Parathyroid adenoma (tissue), 2 donors: ENCODE measurements around the gene HOXA13.

Experiments used
- H2AFZ ChIP-seq: fragments of 300-600 bp; sonication (generic); one replicate; pipeline ENCODE4 v1.7.0; 2017; ENCODE audit warnings: antibody characterized with exemption, mild to moderate bottlenecking
- H3K27ac ChIP-seq: fragments of 300-600 bp; sonication (generic); one replicate; pipeline ENCODE4 v1.7.0; 2017
- H3K27me3 ChIP-seq: fragments of 300-600 bp; sonication (generic); one replicate; pipeline ENCODE4 v1.7.0; 2017; ENCODE audit warnings: low read length; ENCODE audit not compliant: control insufficient read depth, insufficient read depth
- H3K36me3 ChIP-seq: fragments of 300-600 bp; sonication (generic); one replicate; pipeline ENCODE4 v1.7.0; 2017; ENCODE audit warnings: low read length; ENCODE audit not compliant: control insufficient read depth, insufficient read depth
- H3K4me1 ChIP-seq: fragments of 300-600 bp; sonication (generic); one replicate; pipeline ENCODE4 v1.7.0; 2017; ENCODE audit warnings: control low read depth
- H3K4me2 ChIP-seq: fragments of 300-600 bp; sonication (generic); one replicate; pipeline ENCODE4 v1.7.0; 2017; ENCODE audit warnings: low read length
- H3K4me3 ChIP-seq: fragments of 300-600 bp; sonication (generic); one replicate; pipeline ENCODE4 v1.7.0; 2017; ENCODE audit warnings: low read depth, low read length
- H3K79me2 ChIP-seq: fragments of 300-600 bp; sonication (generic); one replicate; pipeline ENCODE4 v1.7.0; 2017; ENCODE audit warnings: control low read depth
- H3K9ac ChIP-seq: fragments of 300-600 bp; sonication (generic); one replicate; pipeline ENCODE4 v1.7.0; 2017; ENCODE audit warnings: mild to moderate bottlenecking
- H3K9me3 ChIP-seq: fragments of 300-600 bp; sonication (generic); one replicate; pipeline ENCODE4 v1.7.0; 2017; ENCODE audit warnings: low read length; ENCODE audit not compliant: control insufficient read depth
- TF ChIP-seq, protein P1 (sequence below): fragments of 300-600 bp; sonication (generic); IDR thresholded peaks from one replicate; pipeline ENCODE4 v1.7.0; 2017; ENCODE audit warnings: antibody characterized with exemption, mild to moderate bottlenecking
- donor health status: primary hyperparathyroidism.

The HOXA13 gene

DNA sequence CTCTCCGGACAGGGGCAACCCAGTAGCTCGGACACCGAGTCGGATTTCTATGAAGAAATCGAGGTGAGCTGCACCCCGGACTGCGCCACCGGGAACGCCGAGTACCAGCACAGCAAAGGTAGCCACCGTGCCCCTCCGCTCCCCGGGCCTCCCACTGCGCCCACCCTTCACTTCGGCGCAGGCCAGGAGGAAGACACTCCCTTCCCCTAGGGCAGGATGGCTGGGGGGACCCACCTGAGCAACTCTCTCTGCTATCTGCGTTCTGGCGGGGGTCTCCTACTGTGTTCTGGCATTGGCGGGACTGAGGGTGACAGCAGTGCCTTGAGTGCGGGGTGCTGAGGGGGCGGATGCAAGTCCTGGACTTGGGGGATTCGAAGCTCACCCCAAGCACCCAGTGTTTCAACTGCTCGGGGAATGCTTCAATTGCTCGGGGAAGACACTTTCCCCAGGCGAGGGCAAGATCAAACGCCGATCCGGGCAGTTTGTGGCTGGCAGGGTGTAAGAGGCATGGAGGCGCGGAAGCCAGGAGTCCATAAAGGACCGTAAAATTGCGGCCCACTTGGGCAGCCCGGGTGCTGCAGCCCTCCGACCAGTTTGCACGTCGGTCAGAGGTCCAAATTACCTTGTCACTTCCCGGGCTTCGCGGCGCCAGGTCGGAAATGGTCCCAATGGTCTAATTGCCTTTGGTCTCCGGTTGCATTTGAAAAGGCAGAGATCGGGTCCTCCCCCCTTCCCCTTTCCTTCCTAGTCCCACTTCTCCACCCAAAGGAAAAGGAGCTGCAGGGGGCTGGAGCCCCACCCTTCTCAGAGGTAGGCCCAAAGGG lies 43.7 kb upstream of the HOXA13 start:
- no peaks in the 10 kb centered on the region for H3K9me3 ChIP-seq
- no peak overlapping the region for H3K4me3 ChIP-seq
- H3K9ac ChIP-seq, result no peak overlapping the region
- no peak overlapping the region for H2AFZ ChIP-seq
- H3K79me2 ChIP-seq, result no peaks in the 10 kb centered on the region
- no peak overlapping the region for H3K27ac ChIP-seq
- no peaks in the 10 kb centered on the region for H3K4me1 ChIP-seq
- peaks cover 51% of the 10 kb centered on the region for H3K27me3 ChIP-seq
- no peak overlapping the region for H3K4me2 ChIP-seq
- TF ChIP-seq, protein P1, sequence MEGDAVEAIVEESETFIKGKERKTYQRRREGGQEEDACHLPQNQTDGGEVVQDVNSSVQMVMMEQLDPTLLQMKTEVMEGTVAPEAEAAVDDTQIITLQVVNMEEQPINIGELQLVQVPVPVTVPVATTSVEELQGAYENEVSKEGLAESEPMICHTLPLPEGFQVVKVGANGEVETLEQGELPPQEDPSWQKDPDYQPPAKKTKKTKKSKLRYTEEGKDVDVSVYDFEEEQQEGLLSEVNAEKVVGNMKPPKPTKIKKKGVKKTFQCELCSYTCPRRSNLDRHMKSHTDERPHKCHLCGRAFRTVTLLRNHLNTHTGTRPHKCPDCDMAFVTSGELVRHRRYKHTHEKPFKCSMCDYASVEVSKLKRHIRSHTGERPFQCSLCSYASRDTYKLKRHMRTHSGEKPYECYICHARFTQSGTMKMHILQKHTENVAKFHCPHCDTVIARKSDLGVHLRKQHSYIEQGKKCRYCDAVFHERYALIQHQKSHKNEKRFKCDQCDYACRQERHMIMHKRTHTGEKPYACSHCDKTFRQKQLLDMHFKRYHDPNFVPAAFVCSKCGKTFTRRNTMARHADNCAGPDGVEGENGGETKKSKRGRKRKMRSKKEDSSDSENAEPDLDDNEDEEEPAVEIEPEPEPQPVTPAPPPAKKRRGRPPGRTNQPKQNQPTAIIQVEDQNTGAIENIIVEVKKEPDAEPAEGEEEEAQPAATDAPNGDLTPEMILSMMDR, result no peak
- no peaks in the 10 kb centered on the region for H3K36me3 ChIP-seq

DNA sequence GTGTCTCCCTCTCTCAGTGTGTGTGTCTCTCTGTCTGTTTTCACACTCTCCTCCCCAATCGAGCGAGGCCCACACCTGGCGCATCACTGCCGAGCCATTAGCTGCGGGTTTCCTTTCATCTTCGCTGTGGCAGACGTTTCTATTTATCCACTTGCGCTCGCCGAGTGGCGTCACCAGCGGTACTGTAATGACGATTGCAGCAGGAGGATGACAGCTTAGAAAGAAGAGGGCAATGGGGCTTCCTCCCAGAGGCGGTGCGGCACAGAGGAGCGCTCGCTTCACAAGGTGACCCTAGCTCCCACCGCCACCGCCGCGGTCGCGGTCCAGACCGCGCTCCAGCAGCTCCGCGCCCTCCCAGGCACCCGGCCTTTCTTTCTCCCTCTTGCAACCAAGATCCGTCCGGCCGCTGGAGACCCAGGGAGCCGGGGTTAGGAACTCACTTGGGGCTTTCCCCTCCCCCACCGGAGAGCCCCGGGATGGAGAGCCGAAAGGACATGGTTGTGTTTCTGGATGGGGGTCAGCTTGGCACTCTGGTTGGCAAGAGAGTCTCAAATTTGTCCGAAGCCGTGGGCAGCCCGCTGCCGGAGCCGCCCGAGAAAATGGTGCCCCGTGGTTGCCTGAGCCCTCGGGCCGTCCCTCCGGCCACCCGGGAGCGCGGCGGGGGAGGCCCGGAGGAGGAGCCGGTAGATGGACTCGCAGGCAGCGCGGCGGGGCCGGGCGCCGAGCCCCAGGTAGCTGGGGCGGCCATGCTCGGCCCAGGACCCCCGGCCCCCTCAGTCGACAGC lies 42.9 kb upstream of the HOXA13 start, which contains the start of gene EVX1:
Gene EVX1, plus strand, starts transcription at position 248 of the 785 bp plus-strand sequence. Its CDS starts 229 bp downstream, at position 477.
- Histone ChIP-seq H3K36me3 (no peaks in the 10 kb centered on the region), H3K4me3 (no peak within 1 kb of the TSS), H3K27me3 (peaks cover 46% of the 10 kb centered on the region), H3K4me2 (no peak within 1 kb of the TSS), H3K9me3 (no peaks in the 10 kb centered on the region), H3K27ac (no peak within 1 kb of the TSS), H3K9ac (no peak within 1 kb of the TSS), H2AFZ (no peak within 1 kb of the TSS), H3K4me1 (no peaks in the 10 kb centered on the region), H3K79me2 (no peaks in the 10 kb centered on the region)
- TF ChIP-seq, protein P1, result no peak

DNA sequence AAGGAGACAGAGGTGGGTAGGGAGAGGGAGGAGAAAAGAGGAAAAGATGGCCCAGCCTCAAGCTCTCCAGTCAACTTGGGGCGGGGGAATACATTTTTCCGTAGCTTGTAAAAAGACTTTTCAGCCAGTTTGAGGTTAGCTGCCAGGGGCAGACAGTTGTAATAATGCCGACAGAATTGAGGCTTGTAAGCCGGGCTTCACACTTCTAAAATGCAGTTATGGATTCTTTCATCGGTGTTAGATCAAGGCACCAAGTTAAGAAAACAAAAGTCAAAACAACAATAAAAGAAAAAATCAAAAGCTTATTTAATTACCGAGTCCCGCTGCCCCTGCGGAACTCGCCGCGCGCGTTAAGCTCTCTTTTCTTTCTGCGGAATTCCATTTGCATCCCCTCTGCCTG lies 42.3 kb upstream of the HOXA13 start:
- H3K79me2 ChIP-seq, result no peaks in the 10 kb centered on the region
- H3K27ac ChIP-seq, result no peak overlapping the region
- no peaks in the 10 kb centered on the region for H3K4me1 ChIP-seq
- TF ChIP-seq, protein P1, result no peak
- H3K9ac ChIP-seq, result no peak overlapping the region
- H3K9me3 ChIP-seq, result no peaks in the 10 kb centered on the region
- no peak overlapping the region for H3K4me3 ChIP-seq
- no peak overlapping the region for H2AFZ ChIP-seq
- no peaks in the 10 kb centered on the region for H3K36me3 ChIP-seq
- no peak overlapping the region for H3K4me2 ChIP-seq
- peaks cover 43% of the 10 kb centered on the region for H3K27me3 ChIP-seq

DNA sequence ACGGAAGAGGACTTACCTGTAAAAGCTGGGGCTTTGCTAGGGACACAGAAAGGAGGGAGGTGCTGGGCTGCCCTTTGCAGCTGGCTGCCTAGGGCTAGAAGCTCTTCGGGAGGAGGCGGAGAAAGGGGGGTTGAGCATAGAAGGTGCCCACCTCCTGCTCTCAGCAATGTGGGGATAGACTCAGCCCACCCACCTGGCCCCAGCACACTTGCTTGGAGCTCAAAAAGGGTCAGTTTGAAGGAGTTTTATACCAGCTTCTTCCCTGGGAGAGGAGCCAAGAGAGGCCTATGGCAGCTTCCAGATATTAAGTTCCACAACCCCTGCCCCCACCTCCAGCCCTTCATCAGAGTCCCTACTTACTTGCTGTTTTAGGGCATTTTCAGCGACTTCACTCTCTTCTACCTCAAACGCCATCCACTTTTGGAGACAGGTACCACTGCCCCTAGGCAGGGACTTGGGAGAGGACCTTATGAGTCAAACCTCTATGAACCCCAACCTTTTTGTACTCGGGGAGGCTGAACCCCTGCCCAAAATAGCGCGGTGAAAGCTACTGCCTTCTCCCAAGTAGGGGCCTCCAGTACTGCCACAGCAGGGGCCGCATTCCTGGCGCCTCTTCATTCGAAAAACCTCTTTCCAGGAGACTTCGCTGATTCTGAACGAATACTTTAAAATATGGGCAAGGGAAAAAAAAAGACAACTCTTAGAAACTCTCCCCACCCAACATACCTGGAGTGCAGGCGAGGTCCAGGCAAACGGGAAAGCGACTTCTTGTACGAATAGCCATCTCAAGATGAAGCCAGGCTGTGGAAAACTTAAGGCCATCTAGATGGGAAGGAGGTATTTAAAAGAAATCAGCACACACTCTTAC lies 41.5 kb upstream of the HOXA13 start:
- Histone ChIP-seq H3K9ac (no peak overlapping the region), H3K4me3 (no peak overlapping the region), H3K27ac (no peak overlapping the region), H2AFZ (no peak overlapping the region), H3K4me2 (no peak overlapping the region), H3K79me2 (no peaks in the 10 kb centered on the region), H3K4me1 (no peaks in the 10 kb centered on the region), H3K27me3 (peaks cover 46% of the 10 kb centered on the region), H3K9me3 (no peaks in the 10 kb centered on the region), H3K36me3 (no peaks in the 10 kb centered on the region)
- TF ChIP-seq, protein P1, result no peak
